Sigmoid colon (tissue), 7 donors: Measurements from ENCODE around the gene MMP7. TPM values are rescaled to one million over a fixed set of nuclear protein-coding genes. Genes with fewer than 3 reads are reported as not detected.

ENCODE experiments used
- DNase-seq: peaks from one replicate; pipeline ENCODE4 v3.0.0-alpha.2; 2019
- H3K27ac ChIP-seq, 4 donors: fragments of 200-600 bp; sonication (generic); one replicate each; pipeline ENCODE4 v1.5.1; 2016 to 2019; ENCODE audit warnings: mild to moderate bottlenecking in 1 of 4
- H3K27me3 ChIP-seq, 3 donors: fragments of 200-600 bp; sonication (generic); one replicate each; pipeline ENCODE4 v1.5.1; 2019; ENCODE audit warnings: mild to moderate bottlenecking in 1 of 3
- H3K36me3 ChIP-seq, 4 donors: fragments of 200-600 bp; sonication (generic); one replicate each; pipeline ENCODE4 v1.5.1; 2016 to 2019
- H3K4me1 ChIP-seq, 4 donors: fragments of 200-600 bp; sonication (generic); one replicate each; pipeline ENCODE4 v1.5.1; 2017 to 2019
- H3K4me3 ChIP-seq, 4 donors: fragments of 200-600 bp; sonication (generic); one replicate each; pipeline ENCODE4 v1.5.1; 2017 to 2019; ENCODE audit warnings: mild to moderate bottlenecking in 2 of 4, moderate library complexity in 1 of 4
- H3K9me3 ChIP-seq, 4 donors: fragments of 200-600 bp in 3 of 4; sonication (generic) in 3 of 4; one replicate each; pipeline versions ENCODE4 v1.5.1 to v1.6.1; 2013 to 2019
- CTCF ChIP-seq, 4 experiments: fragments of 450-650 bp in 3 of 4; fragments of 200-600 bp in 1 of 4; IDR thresholded peaks; one replicate each; pipeline ENCODE4 v1.5.1; 2016 to 2019; ENCODE audit warnings: antibody characterized with exemption in 4 of 4, mild to moderate bottlenecking in 3 of 4, moderate library complexity in 2 of 4
- EP300 ChIP-seq, 4 donors: sonication (generic); formaldehyde crosslinking; IDR thresholded peaks; one replicate each; pipeline ENCODE4 v1.6.1; 2017; ENCODE audit warnings: antibody characterized with exemption in 4 of 4
- POLR2A ChIP-seq, 2 donors: fragments of 450-650 bp; IDR thresholded peaks; one replicate each; pipeline ENCODE4 v1.6.1; 2016; ENCODE audit warnings: antibody characterized with exemption in 2 of 2, mild to moderate bottlenecking in 2 of 2, moderate library complexity in 2 of 2
- POLR2AphosphoS5 ChIP-seq, 4 donors: sonication (generic); formaldehyde crosslinking; IDR thresholded peaks; one replicate each; pipeline ENCODE4 v1.6.1; 2017; ENCODE audit warnings: antibody characterized with exemption in 4 of 4
- WGBS, 2 donors: extraction: QIAGEN DNeasy Blood & Tissue Kit; methylation state at CpG; one replicate each; pipeline ENCODE4 v1.1.7; 2013; 5-methylcytosine and 5-hydroxymethylcytosine counted together
- intact Hi-C: fragments of 100-400 bp; cut with DNase I; formaldehyde crosslinking; loops from one replicate; pipeline ENCODE4 v1.15.1; 2023
- polyA plus RNA-seq, 3 donors: library from polyadenylated mRNA; stranded (reverse); fragments of 200-250 nt; gene quantifications; one replicate each; pipeline ENCODE4 v1.2.3, GENCODE V29; 2013
- total RNA-seq, 4 donors: library from RNA; depleted of rRNA; stranded (reverse); fragments of >200 nt; gene quantifications; one replicate each; pipeline ENCODE4 v1.1.0, GENCODE V29; 2016
- donor health status: healthy with polysubstance abuse.
- donor health status: Bipolar disorder and iron deficiency.
- donor health status: healthy.

MMP7 gene
- total and polyA plus RNA-seq, 7 donors, result 11.8 TPM; not detected in 6

GRCh38 chr11:102489186-102490145, 41.1 kb downstream of the MMP7 start:
- no peak for DNase-seq
- TF ChIP-seq CTCF (IDR thresholded peaks at IDR 0.05), result no peak
- no peak for TF ChIP-seq POLR2AphosphoS5 (IDR thresholded peaks at IDR 0.05)
- no peak for TF ChIP-seq POLR2A (IDR thresholded peaks at IDR 0.05)
- TF ChIP-seq EP300 (IDR thresholded peaks at IDR 0.05), result no peak
- intact Hi-C loops, result loop anchor here (5.0 kb wide), 2 partner anchors 178 to 202 kb away; no protein-coding TSS in a partner anchor
- H3K27me3 ChIP-seq, result no peaks in the 10 kb centered on the region
- H3K9me3 ChIP-seq, result no peaks in the 10 kb centered on the region
- H3K4me1 ChIP-seq, result no peaks in the 10 kb centered on the region
- 73 to 76% methylated on average over 5 of the region's 5 CpGs for WGBS, 2 donors
- no peak overlapping the region for H3K27ac ChIP-seq
- H3K36me3 ChIP-seq, result no peaks in the 10 kb centered on the region
- H3K4me3 ChIP-seq, result no peak overlapping the region

- no peaks in the 10 kb centered on the region for H3K36me3 ChIP-seq
- TF ChIP-seq EP300 (IDR thresholded peaks at IDR 0.05) (no peak), POLR2AphosphoS5 (IDR thresholded peaks at IDR 0.05) (no peak), POLR2A (IDR thresholded peaks at IDR 0.05) (no peak), CTCF (IDR thresholded peaks at IDR 0.05) (no peak)
- intact Hi-C loops, result no loop called here
- H3K27me3 ChIP-seq, result no peaks in the 10 kb centered on the region
- WGBS, 2 donors, result 84 to 91% methylated on average over 3 of the region's 3 CpGs
- no peak overlapping the region for H3K4me3 ChIP-seq
- H3K4me1 ChIP-seq, result no peaks in the 10 kb centered on the region
- no peaks in the 10 kb centered on the region for H3K9me3 ChIP-seq
- no peak for DNase-seq
- H3K27ac ChIP-seq, result no peak overlapping the region
Measured at GRCh38 chr11:102488208-102488607, 42.3 kb downstream of the MMP7 start.

- Histone ChIP-seq H3K27me3 (no peaks in the 10 kb centered on the region), H3K36me3 (no peaks in the 10 kb centered on the region), H3K4me3 (no peak overlapping the region), H3K9me3 (no peaks in the 10 kb centered on the region), H3K27ac (no peak overlapping the region), H3K4me1 (peaks cover 0 to 7% (median 0%) of the 10 kb centered on the region in 4 donors)
- 79 to 92% methylated on average over 1 of the region's 1 CpG for WGBS, 2 donors
- no peak for DNase-seq
- no peak for TF ChIP-seq CTCF (IDR thresholded peaks at IDR 0.05)
- no peak for TF ChIP-seq EP300 (IDR thresholded peaks at IDR 0.05)
- no peak for TF ChIP-seq POLR2AphosphoS5 (IDR thresholded peaks at IDR 0.05)
- TF ChIP-seq POLR2A (IDR thresholded peaks at IDR 0.05), result no peak
- intact Hi-C loops, result no loop called here
Measured at GRCh38 chr11:102487214-102487613, 43.3 kb downstream of the MMP7 start.

- no peaks in the 10 kb centered on the region for H3K27me3 ChIP-seq
- H3K4me1 ChIP-seq, result peaks cover 0 to 7% (median 0%) of the 10 kb centered on the region in 4 donors
- no peaks in the 10 kb centered on the region for H3K9me3 ChIP-seq
- TF ChIP-seq CTCF (IDR thresholded peaks at IDR 0.05), result no peak
- no peak for TF ChIP-seq POLR2AphosphoS5 (IDR thresholded peaks at IDR 0.05)
- TF ChIP-seq POLR2A (IDR thresholded peaks at IDR 0.05), result no peak
- no peak for TF ChIP-seq EP300 (IDR thresholded peaks at IDR 0.05)
- no peak for DNase-seq
- WGBS, 2 donors, result 71 to 88% methylated on average over 2 of the region's 2 CpGs
- H3K4me3 ChIP-seq, result no peak overlapping the region
- no peaks in the 10 kb centered on the region for H3K36me3 ChIP-seq
- intact Hi-C loops, result no loop called here
- no peak overlapping the region for H3K27ac ChIP-seq
Measured at GRCh38 chr11:102486584-102486983, 44.0 kb downstream of the MMP7 start.
